Loucy (cell line): ENCODE measurements around the gene HEBP2.

Experiments
- EZH2phosphoT487 ChIP-seq: fragments of 200-600 bp; IDR thresholded peaks from 2 replicates; pipeline ENCODE4 v1.6.1; 2018; ENCODE audit warnings: antibody characterized with exemption, mild to moderate bottlenecking, moderate library complexity, borderline replicate concordance
- TF ChIP-seq, protein P1 (sequence below): fragments of 200-600 bp; sonication (generic); conservative IDR thresholded peaks from 2 replicates; pipeline ENCODE4 v1.5.1; 2014; ENCODE audit warnings: mild to moderate bottlenecking, antibody characterized with exemption, low read length

DNA sequence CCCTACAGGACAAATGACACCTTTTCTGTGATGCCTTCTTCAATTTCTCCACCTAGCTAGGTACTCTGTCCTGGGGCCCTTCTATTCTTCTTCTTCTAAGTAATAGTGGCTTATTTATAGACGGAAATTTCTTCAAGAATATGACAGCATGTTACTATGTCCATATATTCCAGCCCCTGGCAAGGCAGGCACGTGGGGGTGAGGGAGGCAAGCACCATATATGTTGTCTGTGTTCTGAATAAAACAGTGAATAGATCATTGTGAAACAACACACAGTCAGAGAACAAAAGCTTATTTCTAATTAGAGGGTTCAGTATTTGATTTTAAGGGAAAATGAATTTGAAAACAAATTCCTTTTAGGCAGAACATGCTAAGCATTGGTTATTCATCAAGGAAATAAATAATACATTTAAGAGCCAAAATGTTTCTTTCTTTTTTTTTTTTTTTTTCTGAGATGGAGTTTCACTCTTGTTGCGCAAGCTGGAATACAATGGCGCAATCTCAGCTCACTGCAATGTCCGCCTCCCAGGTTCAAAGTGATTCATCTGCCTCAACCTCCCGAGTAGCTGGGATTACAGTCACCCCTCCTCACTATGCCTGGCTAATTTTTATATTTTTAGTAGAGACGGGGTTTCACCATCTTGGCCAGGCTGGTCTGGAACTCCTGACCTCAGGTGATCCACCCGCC is 6.2 kb downstream of the HEBP2 start:
- TF ChIP-seq, protein P1, sequence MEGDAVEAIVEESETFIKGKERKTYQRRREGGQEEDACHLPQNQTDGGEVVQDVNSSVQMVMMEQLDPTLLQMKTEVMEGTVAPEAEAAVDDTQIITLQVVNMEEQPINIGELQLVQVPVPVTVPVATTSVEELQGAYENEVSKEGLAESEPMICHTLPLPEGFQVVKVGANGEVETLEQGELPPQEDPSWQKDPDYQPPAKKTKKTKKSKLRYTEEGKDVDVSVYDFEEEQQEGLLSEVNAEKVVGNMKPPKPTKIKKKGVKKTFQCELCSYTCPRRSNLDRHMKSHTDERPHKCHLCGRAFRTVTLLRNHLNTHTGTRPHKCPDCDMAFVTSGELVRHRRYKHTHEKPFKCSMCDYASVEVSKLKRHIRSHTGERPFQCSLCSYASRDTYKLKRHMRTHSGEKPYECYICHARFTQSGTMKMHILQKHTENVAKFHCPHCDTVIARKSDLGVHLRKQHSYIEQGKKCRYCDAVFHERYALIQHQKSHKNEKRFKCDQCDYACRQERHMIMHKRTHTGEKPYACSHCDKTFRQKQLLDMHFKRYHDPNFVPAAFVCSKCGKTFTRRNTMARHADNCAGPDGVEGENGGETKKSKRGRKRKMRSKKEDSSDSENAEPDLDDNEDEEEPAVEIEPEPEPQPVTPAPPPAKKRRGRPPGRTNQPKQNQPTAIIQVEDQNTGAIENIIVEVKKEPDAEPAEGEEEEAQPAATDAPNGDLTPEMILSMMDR: no peak
- no peak for TF ChIP-seq EZH2phosphoT487
